ENCODE results near the gene CDH23.

GRCh38 chr10:71529207-71529827, 132.6 kb downstream of the CDH23 start:
- no peak for TF ChIP-seq CTCF (IDR thresholded peaks at IDR 0.05)
- TF ChIP-seq POLR2A (IDR thresholded peaks at IDR 0.05): no peak
- TF ChIP-seq POLR2AphosphoS5 (IDR thresholded peaks at IDR 0.05): no peak
